Measurements from ENCODE around the gene HOXC9. TPM values are rescaled to one million over a fixed set of nuclear protein-coding genes. Genes with fewer than 3 reads are reported as not detected.

HOXC9 gene
- total RNA-seq, 1 experiment from 2014 or later = 11.3 TPM

DNA sequence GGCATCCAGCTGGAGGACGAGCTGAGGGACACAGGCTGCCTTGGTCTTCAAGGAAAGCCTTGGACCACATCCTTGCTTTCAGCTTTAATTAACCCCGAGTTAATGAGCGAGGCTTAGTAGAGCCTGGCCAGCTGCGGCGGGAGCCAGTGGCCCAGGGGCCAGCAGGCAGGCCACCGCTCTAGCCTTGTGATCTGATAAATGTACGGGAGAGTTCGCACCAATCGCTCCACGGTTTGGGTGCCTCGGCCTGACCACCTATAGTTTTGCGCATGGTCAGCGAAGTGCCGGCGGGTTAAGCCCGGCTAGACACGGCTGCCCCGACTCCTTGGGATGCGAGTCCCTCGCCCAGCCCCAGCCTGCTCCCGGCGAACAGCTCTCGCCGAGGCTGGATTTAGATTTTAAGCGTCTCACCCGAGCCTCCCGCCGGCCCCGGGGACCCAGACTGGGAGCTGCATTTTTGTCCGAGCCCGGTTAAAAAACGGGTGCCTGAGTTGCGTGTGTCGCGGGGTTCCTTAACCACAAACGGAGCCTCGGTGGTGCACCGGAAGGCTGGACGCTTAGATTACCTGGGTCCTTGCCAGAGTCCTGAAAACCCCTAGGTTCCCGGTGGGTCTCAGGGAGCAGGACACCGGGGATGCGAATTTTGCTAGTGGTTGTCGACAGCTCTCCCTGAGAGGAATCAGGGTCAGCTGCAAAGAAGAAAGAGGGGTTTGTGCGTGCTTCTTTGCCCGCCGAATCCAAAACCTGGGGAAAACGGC lies 48.2 kb upstream of the HOXC9 start (continued):
- TF ChIP-seq, protein P1, sequence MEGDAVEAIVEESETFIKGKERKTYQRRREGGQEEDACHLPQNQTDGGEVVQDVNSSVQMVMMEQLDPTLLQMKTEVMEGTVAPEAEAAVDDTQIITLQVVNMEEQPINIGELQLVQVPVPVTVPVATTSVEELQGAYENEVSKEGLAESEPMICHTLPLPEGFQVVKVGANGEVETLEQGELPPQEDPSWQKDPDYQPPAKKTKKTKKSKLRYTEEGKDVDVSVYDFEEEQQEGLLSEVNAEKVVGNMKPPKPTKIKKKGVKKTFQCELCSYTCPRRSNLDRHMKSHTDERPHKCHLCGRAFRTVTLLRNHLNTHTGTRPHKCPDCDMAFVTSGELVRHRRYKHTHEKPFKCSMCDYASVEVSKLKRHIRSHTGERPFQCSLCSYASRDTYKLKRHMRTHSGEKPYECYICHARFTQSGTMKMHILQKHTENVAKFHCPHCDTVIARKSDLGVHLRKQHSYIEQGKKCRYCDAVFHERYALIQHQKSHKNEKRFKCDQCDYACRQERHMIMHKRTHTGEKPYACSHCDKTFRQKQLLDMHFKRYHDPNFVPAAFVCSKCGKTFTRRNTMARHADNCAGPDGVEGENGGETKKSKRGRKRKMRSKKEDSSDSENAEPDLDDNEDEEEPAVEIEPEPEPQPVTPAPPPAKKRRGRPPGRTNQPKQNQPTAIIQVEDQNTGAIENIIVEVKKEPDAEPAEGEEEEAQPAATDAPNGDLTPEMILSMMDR (IDR thresholded peaks at IDR 0.05 in 2 of 3, conservative IDR thresholded peaks at IDR 0.05 in 1 of 3; ENCODE audit: borderline replicate concordance in 1 of 3, insufficient read depth in 1 of 3, low read depth in 2 of 3, low read length in 2 of 3) = no peak
- TF ChIP-seq JUND (IDR thresholded peaks at IDR 0.05) (no peak), ZNF274 (IDR thresholded peaks at IDR 0.05; ENCODE audit: low read depth, low read length) (no peak), REST (IDR thresholded peaks at IDR 0.05; ENCODE audit: low read depth) (no peak)

GRCh38 chr12:53952335-53952694 lies 47.6 kb upstream of the HOXC9 start:
- Histone ChIP-seq H3K9ac (ENCODE audit: low read length) (no peak overlapping the region), H2AFZ (ENCODE audit: low read depth, low read length, poor library complexity, severe bottlenecking) (peak overlapping the region; percentile 99), H3K36me3 (ENCODE audit: control insufficient read depth in 1 of 2, insufficient read depth in 2 of 2, low read length in 2 of 2) (no peaks in the 10 kb centered on the region), H3K4me3 (replicated peaks in 1 of 2; ENCODE audit: low read depth in 1 of 2, low read length in 2 of 2) (no peak overlapping the region), H3K27me3 (ENCODE audit: insufficient read depth, low read length) (no peaks in the 10 kb centered on the region), H3K4me1 (ENCODE audit: control insufficient read depth in 1 of 2, insufficient read depth in 2 of 2, low read length in 2 of 2) (peaks cover 12 to 15% of the 10 kb centered on the region in 2 experiments), H3K9me3 (ENCODE audit: control insufficient read depth in 1 of 2, insufficient read depth in 1 of 2, low read depth in 1 of 2, low read length in 2 of 2) (no peaks in the 10 kb centered on the region), H3K27ac (ENCODE audit: low read depth, low read length) (no peak overlapping the region), H3K79me2 (ENCODE audit: insufficient read depth, low read length) (no peaks in the 10 kb centered on the region), H3K9me2 (ENCODE audit: insufficient read depth) (no peaks in the 10 kb centered on the region), H4K20me1 (ENCODE audit: insufficient read depth) (no peaks in the 10 kb centered on the region), H3K4me2 (ENCODE audit: low read length) (peak overlapping the region; percentile 82; the same call in 1 of the 2 replicates)
- ChIA-PET POLR2A (no interaction called here), RAD21 (ENCODE audit: low non-redundant PET in 1 of 2, low total read pairs in 2 of 2, uncharacterized antibody in 2 of 2, unreplicated experiment in 2 of 2) (no interaction called here), CTCF (interaction anchor here (0.7 kb wide), 1 partner anchor 250 kb away, joined by 3 read pairs; no protein-coding TSS in a partner anchor)
- TF ChIP-seq ZFX (IDR thresholded peaks at IDR 0.05) (no peak), EZH2 (IDR thresholded peaks at IDR 0.05) (no peak), POLR2AphosphoS5 (IDR thresholded peaks at IDR 0.05; ENCODE audit: low read depth, low read length) (no peak), FOSL1 (IDR thresholded peaks at IDR 0.05; ENCODE audit: low read depth) (no peak), EZH2phosphoT487 (IDR thresholded peaks at IDR 0.05; ENCODE audit: borderline replicate concordance) (no peak), JUND (IDR thresholded peaks at IDR 0.05) (no peak), CBX3 (IDR thresholded peaks at IDR 0.05; ENCODE audit: low read depth) (no peak), EGR1 (IDR thresholded peaks at IDR 0.05; ENCODE audit: low read depth) (no peak), SP1 (IDR thresholded peaks at IDR 0.05; ENCODE audit: low read depth) (no peak)
- TF ChIP-seq, protein P2, sequence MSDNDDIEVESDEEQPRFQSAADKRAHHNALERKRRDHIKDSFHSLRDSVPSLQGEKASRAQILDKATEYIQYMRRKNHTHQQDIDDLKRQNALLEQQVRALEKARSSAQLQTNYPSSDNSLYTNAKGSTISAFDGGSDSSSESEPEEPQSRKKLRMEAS (IDR thresholded peaks at IDR 0.05) = no peak
- ATAC-seq (no peak), DNase-seq (ENCODE audit: low read depth, low spot score) (no peak)
- no TSS peak for BruUV-seq (replicated peaks)
- intact Hi-C loops (cut with micrococcal nuclease) = no loop called here

All from HCT116 (cell line).